Renal cortical epithelial cell (primary cell): ENCODE measurements around the gene APRT. TPM values are rescaled to one million over a fixed set of nuclear protein-coding genes. Genes with fewer than 3 reads are reported as not detected.
A peak's percentile ranks its signal among the peaks of the same experiment; 100 is the strongest.

Experiments used
- DNase-seq: peaks from one replicate; pipeline ENCODE4 v3.0.0-alpha.2; 2011; ENCODE audit warnings: low read depth
- total RNA-seq: library from RNA; depleted of rRNA; stranded (reverse); fragments of >200 nt; gene quantifications from 2 replicates; pipeline ENCODE4 v1.2.3, GENCODE V29; 2014

APRT gene
- total RNA-seq, 1 donor from 2014 or later, result 55.4 TPM

DNA sequence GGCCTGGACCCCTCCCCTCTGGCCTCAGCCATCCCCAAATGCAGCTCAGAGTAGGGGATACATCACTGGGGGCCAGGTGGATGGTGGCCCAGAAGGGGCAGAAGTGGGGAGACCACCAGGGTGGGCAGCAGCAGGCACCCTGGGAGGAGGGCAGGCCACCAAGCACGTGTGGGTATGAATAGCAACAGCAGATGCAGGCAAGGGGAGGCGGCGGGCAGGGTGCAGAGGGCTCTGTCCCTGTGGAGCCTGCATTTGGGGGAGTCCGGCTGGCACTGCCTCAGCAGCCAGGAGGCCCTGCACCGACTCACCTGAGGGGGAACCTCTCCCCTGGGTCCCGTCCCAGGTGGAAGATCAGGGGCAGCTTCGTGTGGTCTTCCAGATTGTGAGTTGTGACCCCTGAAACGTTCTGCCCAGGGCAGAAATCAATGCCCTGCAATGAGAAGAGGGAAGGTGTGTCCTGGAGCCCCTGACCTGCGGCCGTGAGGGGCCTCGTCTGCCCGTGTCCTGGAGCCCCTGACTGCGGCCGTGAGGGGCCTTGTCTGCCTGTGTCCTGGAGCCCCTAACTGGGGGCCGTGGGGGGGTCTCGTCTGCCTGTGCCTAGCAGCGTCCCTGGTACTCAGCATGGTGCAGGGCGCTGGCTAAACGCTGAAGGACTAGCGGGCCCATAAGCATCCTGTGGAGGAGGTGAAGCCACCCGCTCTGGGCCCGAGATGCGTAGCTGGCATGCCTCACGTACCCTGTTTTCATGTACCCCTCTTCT lies 10.7 kb upstream of the APRT start:
- no peak for DNase-seq

- DNase-seq, result no peak
These were observed 9.6 kb upstream of the APRT start for GRCh38 chr16:88821168-88821850.

- DNase-seq, result no peak
These were observed 8.8 kb upstream of the APRT start for GRCh38 chr16:88820385-88821025.

DNA sequence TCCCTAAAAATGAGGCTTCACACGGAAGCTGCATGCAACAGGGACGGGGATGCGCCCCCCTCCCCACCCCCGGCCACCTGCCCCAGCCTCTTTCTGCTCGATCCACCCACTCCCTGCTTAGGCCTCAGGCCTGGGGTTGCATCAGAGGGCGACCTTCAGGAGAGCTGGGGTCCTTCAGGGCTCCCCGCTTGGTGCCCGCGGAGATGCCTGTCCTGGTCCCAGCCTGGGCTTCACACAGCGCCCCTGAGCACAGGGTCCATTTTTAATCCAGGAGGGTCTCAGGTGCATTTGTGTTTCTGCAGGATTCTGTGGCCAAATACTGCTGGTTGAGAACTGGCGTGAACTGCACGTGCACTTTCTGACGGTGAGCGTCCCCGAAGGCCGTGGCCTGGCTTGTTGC lies 7.4 kb upstream of the APRT start:
- DNase-seq, result no peak

DNA sequence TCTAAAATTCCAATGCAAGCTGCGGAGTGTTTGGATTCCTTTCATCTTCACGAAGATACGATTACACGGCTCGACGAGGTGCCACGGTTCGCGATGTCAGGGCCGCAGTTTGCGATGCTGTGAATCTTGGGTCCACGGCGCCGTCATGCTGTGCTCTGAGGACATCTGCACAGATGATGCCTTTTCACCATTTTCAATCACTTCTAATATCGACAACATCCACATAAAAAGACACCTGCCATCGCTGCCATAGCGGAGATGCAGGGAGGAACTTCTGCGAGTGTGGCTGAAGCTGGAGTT lies 6.8 kb upstream of the APRT start:
- no peak for DNase-seq

GRCh38 chr16:88817785-88818574 lies 6.3 kb upstream of the APRT start:
- no peak for DNase-seq

DNA sequence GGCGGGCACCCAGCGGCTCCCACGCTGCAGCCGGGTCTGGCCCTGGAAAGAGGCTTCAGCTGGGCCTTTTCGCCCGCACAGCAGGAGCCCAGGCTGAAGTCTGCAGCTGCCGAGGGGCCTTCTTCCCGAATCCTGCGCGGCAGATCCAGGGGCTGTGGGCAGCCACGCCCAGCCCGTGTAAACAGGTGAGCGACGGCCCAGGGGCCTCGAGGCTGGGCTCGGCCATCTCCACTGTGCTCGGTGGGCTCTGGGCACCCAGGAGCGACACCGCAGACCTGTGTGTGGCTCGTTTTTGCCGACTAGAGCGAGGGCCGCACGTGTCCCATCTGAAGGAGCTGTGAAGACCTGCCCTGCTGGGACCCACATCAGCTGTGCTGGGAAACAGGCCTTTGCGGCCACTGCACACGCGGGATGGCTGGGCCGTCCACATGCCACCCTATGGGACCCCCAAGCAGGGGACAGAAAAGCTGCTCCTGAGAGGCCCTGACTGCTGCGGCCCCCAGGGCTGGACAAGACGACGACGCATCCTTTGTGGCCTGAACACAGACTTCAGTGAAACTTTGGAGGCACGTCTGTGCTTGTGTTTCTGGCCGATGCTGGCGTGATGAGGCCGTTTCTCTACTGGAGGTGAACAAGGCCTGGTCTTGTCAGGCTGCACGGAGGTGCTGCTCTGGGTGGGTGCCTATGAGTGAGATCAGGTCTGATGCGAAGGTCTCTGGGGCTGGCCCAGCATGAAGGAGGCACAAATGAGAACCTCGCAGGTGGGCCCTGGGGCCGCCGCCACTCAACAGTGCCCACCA lies 5.2 kb upstream of the APRT start:
- DNase-seq, result no peak

- no peak for DNase-seq
These were observed 4.3 kb upstream of the APRT start for GRCh38 chr16:88815901-88816589.

GRCh38 chr16:88815227-88815626 lies 3.5 kb upstream of the APRT start:
- DNase-seq, result no peak

DNA sequence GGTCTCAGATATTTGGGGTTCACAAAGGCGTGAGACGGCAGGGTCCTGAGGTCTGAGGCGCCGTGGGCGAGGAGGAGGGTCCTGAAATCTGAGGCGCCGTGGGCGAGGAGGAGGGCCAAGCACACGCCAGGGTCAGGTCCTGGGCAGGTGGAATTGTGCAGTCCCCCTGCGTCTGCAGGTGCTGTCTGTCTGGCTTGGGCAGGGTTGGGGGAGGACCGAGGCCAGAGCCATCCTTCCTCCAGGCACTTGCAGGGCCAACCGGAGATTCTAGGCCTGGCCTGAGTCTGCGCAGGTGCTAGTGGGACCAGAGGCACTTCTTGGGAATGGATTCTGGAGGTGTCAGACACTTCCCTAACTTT lies 2.4 kb upstream of the APRT start:
- no peak for DNase-seq

GRCh38 chr16:88813269-88814143 lies 1.8 kb upstream of the APRT start:
- no peak for DNase-seq

- peak; percentile 30 for DNase-seq
These were observed 963 bp upstream of the APRT start for GRCh38 chr16:88812513-88813268.

- peak; percentile 47 for DNase-seq
These were observed 588 bp downstream of the APRT start for GRCh38 chr16:88810912-88811768.

DNA sequence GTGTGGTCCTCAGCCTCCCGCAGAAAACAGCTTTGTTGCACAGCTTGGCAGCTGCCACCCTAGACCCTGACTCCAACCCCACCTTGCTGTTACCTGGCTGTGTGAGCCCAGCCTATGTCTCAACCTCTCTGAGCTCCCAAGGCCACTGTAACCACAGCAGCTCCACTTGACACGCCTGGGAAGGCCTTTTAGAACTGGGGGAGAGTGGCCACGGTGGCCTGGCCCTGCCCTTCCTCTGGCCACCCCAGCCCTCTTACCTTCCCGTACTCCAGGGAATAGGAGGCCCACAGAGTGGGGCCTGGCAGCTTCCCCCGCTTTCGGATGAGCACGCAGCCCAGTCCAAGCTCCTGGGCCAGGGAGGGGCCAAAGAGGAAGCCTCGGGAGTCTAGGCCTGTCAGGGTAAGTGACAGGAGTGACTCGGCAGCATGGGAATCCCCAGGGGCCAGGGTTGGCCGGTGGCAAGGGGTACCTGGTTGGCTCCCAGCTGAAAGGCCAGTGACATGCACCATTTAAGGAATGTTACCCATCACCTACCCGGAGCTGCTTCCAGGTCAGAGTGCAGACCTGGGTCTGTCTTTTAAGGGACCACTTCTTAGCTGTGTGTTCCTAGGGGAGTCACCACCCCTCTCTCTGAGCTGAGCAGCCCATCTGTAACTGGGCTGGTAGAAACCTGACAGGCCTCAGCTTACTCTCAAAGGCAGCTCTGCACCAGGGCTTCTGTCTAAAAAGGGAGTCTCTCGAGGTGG lies 1.4 kb downstream of the APRT start:
- no peak for DNase-seq

- no peak for DNase-seq
These were observed 2.0 kb downstream of the APRT start for GRCh38 chr16:88809676-88810165.

- DNase-seq, result no peak
These were observed 2.6 kb downstream of the APRT start for GRCh38 chr16:88809068-88809675.
